IMR-90 (cell line): ENCODE data around the gene RBM39. TPM values are rescaled to one million over a fixed set of nuclear protein-coding genes. Genes with fewer than 3 reads are reported as not detected.

ENCODE experiments used
- ATAC-seq: fragments of 200-7000 bp; cut with Tn5 transposase; 2 replicates; pipeline ENCODE4 v1.9.1; 2020; ENCODE audit warnings: low read depth, mild to moderate bottlenecking, moderate library complexity
- BruUV-seq: library from RNA; stranded (reverse); fragments of 400-500 nt; replicated peaks from 2 replicates; lab custom pipeline; 2021; lab: Mats Ljungman, UMichigan
- CTCF ChIA-PET: fragments of 300-600 bp; formaldehyde crosslinking; extraction: SDS; loops from one replicate; lab custom pipeline; 2021; ENCODE audit warnings: antibody characterized with exemption; lab: Yijun Ruan, JAX
- POLR2A ChIA-PET: fragments of 300-600 bp; sonication (Branson Sonifier 250); formaldehyde crosslinking; loops from one replicate; lab custom pipeline; 2022; ENCODE audit warnings: antibody characterized with exemption; ENCODE audit not compliant: unreplicated experiment; lab: Charles Lee
- DNase-seq: peaks from one replicate; pipeline ENCODE4 v3.0.0; 2013
- H2AFZ ChIP-seq: replicated peaks from 2 replicates; pipeline ENCODE3; 2013; ENCODE audit warnings: low read length, mild to moderate bottlenecking; ENCODE audit not compliant: poor library complexity
- H2AK5ac ChIP-seq: 2 replicates; pipeline ENCODE4 v1.6.1; 2013; ENCODE audit warnings: low read depth, low read length, inconsistent platforms
- H2AK9ac ChIP-seq: replicated peaks from 2 replicates; pipeline ENCODE3; 2013; ENCODE audit warnings: mild to moderate bottlenecking, low read depth, low read length, moderate library complexity; ENCODE audit not compliant: poor library complexity
- H2BK120ac ChIP-seq: 2 replicates; pipeline ENCODE4 v1.6.1; 2013; ENCODE audit warnings: low read depth, low read length, inconsistent platforms
- H2BK15ac ChIP-seq: 3 replicates; pipeline ENCODE4 v1.6.1; 2013; ENCODE audit warnings: low read depth, low read length, inconsistent platforms
- H2BK20ac ChIP-seq: 2 replicates; pipeline ENCODE4 v1.6.1; 2013; ENCODE audit warnings: low read depth, mild to moderate bottlenecking, inconsistent platforms, low read length, moderate library complexity
- H2BK5ac ChIP-seq: 2 replicates; pipeline ENCODE4 v1.6.1; 2013; ENCODE audit warnings: mild to moderate bottlenecking, low read depth, low read length, inconsistent platforms; ENCODE audit not compliant: poor library complexity, severe bottlenecking
- H3K14ac ChIP-seq: replicated peaks from 2 replicates; pipeline ENCODE4 v1.6.1; 2013; ENCODE audit warnings: low read depth, low read length, inconsistent platforms
- H3K18ac ChIP-seq: 2 replicates; pipeline ENCODE4 v1.6.1; 2013; ENCODE audit warnings: low read depth, low read length, control low read depth
- H3K23ac ChIP-seq: 2 replicates; pipeline ENCODE4 v1.6.1; 2013; ENCODE audit warnings: low read depth, low read length, inconsistent platforms
- H3K27ac ChIP-seq: 2 replicates; pipeline ENCODE4 v1.5.1; 2013; ENCODE audit warnings: mild to moderate bottlenecking, control low read depth, low read length; ENCODE audit not compliant: insufficient read depth
- H3K27me3 ChIP-seq: 2 replicates; pipeline ENCODE4 v1.6.1; 2013; ENCODE audit warnings: low read length; ENCODE audit not compliant: control insufficient read depth, insufficient read depth
- H3K36me3 ChIP-seq: 2 replicates; pipeline ENCODE4 v1.6.1; 2013; ENCODE audit warnings: low read length, mixed read lengths; ENCODE audit not compliant: control insufficient read depth, insufficient read depth
- H3K4ac ChIP-seq: 2 replicates; pipeline ENCODE4 v1.6.1; 2013; ENCODE audit warnings: low read depth, low read length, inconsistent platforms
- H3K4me1 ChIP-seq: 2 replicates; pipeline ENCODE4 v1.6.1; 2013; ENCODE audit warnings: low read length, mixed read lengths; ENCODE audit not compliant: control insufficient read depth, insufficient read depth
- H3K4me2 ChIP-seq: 2 replicates; pipeline ENCODE4 v1.6.1; 2013; ENCODE audit warnings: low read depth, mild to moderate bottlenecking, control low read depth, low read length, moderate library complexity
- H3K4me3 ChIP-seq: 2 replicates; pipeline ENCODE4 v1.5.1; 2013; ENCODE audit warnings: low read depth, mild to moderate bottlenecking, control low read depth, low read length, moderate library complexity; ENCODE audit not compliant: insufficient read depth
- H3K56ac ChIP-seq: 2 replicates; pipeline ENCODE4 v1.6.1; 2013; ENCODE audit warnings: low read length, inconsistent platforms; ENCODE audit not compliant: insufficient read depth; ENCODE audit errors: extremely low read depth
- H3K79me1 ChIP-seq, 2 experiments: 2 replicates each; pipeline ENCODE4 v1.6.1; 2013; ENCODE audit warnings: low read length in 2 of 2, inconsistent platforms in 1 of 2, low read depth in 1 of 2
- H3K9ac ChIP-seq: 2 replicates; pipeline ENCODE4 v1.6.1; 2013; ENCODE audit warnings: low read depth, low read length, control low read depth
- H3K9me1 ChIP-seq: 2 replicates; pipeline ENCODE4 v1.6.1; 2013; ENCODE audit warnings: low read length, inconsistent platforms; ENCODE audit not compliant: insufficient read depth
- H3K9me3 ChIP-seq: 2 replicates; pipeline ENCODE4 v1.6.1; 2013; ENCODE audit warnings: low read length; ENCODE audit not compliant: control insufficient read depth, insufficient read depth
- H4K20me1 ChIP-seq: 2 replicates; pipeline ENCODE4 v1.6.1; 2013; ENCODE audit warnings: low read length, inconsistent platforms; ENCODE audit not compliant: insufficient read depth
- H4K5ac ChIP-seq: 2 replicates; pipeline ENCODE4 v1.6.1; 2013; ENCODE audit warnings: mild to moderate bottlenecking, low read depth, low read length, control low read depth
- H4K8ac ChIP-seq, 2 experiments: 2 replicates each; pipeline ENCODE4 v1.6.1; 2013; ENCODE audit warnings: low read depth in 2 of 2, low read length in 2 of 2, control low read depth in 1 of 2, inconsistent platforms in 1 of 2
- H4K91ac ChIP-seq: 2 replicates; pipeline ENCODE4 v1.6.1; 2013; ENCODE audit warnings: low read depth, low read length, inconsistent platforms; ENCODE audit not compliant: insufficient read depth
- BHLHE40 ChIP-seq: fragments of 150-350 bp; IDR thresholded peaks from 2 replicates; pipeline ENCODE4 v1.6.1; 2016; ENCODE audit warnings: mild to moderate bottlenecking, low read depth, low read length
- CEBPB ChIP-seq: IDR thresholded peaks from 2 replicates; pipeline ENCODE4 v1.6.1; 2012; ENCODE audit warnings: low read depth, low read length, improper control_type of control experiment
- CHD1 ChIP-seq: IDR thresholded peaks from 2 replicates; pipeline ENCODE4 v1.6.1; 2012; ENCODE audit warnings: low read depth, low read length, improper control_type of control experiment
- CTCF ChIP-seq: conservative IDR thresholded peaks from 2 replicates; pipeline ENCODE4 v1.5.1; 2012; ENCODE audit warnings: mild to moderate bottlenecking, low read depth, low read length, improper control_type of control experiment
- FOS ChIP-seq: fragments of 150-350 bp; IDR thresholded peaks from 2 replicates; pipeline ENCODE4 v1.6.1; 2016; ENCODE audit warnings: low read depth, low read length
- MAFK ChIP-seq: IDR thresholded peaks from 2 replicates; pipeline ENCODE4 v1.6.1; 2012; ENCODE audit warnings: low read depth, low read length, improper control_type of control experiment
- MAZ ChIP-seq: IDR thresholded peaks from 2 replicates; pipeline ENCODE4 v1.6.1; 2012; ENCODE audit warnings: low read depth, mild to moderate bottlenecking, low read length, improper control_type of control experiment, moderate library complexity, borderline replicate concordance
- MXI1 ChIP-seq: IDR thresholded peaks from 2 replicates; pipeline ENCODE4 v1.6.1; 2012; ENCODE audit warnings: low read depth, mild to moderate bottlenecking, low read length, moderate library complexity, borderline replicate concordance
- NFE2L2 ChIP-seq: fragments of 150-350 bp; IDR thresholded peaks from 2 replicates; pipeline ENCODE4 v1.6.1; 2016; ENCODE audit warnings: low read depth, mild to moderate bottlenecking, low read length
- POLR2A ChIP-seq: IDR thresholded peaks from 2 replicates; pipeline ENCODE4 v1.6.1; 2012; ENCODE audit warnings: mild to moderate bottlenecking, low read depth, low read length
- RAD21 ChIP-seq: IDR thresholded peaks from 2 replicates; pipeline ENCODE4 v1.6.1; 2012; ENCODE audit warnings: low read length, improper control_type of control experiment
- RCOR1 ChIP-seq: IDR thresholded peaks from 2 replicates; pipeline ENCODE4 v1.6.1; 2012; ENCODE audit warnings: mild to moderate bottlenecking, low read length, improper control_type of control experiment; ENCODE audit not compliant: insufficient replicate concordance
- RFX5 ChIP-seq: IDR thresholded peaks from 2 replicates; pipeline ENCODE4 v1.8.0; 2012; ENCODE audit warnings: low read depth, mild to moderate bottlenecking, low read length, moderate library complexity
- SMC3 ChIP-seq: fragments of 150-350 bp; IDR thresholded peaks from 2 replicates; pipeline ENCODE4 v1.6.1; 2016; ENCODE audit warnings: low read depth, mild to moderate bottlenecking, antibody characterized with exemption, low read length, moderate library complexity
- WGBS, 2 experiments: methylation state at CpG; one replicate each; pipeline versions ENCODE4 v1.1.5 to v1.1.7; 2013; ENCODE audit warnings: missing lambda C conversion rate in 2 of 2; ENCODE audit not compliant: insufficient read length in 1 of 2; ENCODE audit errors: extremely low coverage in 2 of 2; 5-methylcytosine and 5-hydroxymethylcytosine counted together
- dilution Hi-C: fragments of 300-500 bp; cut with HindIII; formaldehyde crosslinking; loops from one replicate; pipeline ENCODE4 v1.14.3; 2018; ENCODE audit warnings: low sequenced_read_pairs; ENCODE audit not compliant: unreplicated experiment
- in situ Hi-C: fragments of 300-500 bp; cut with MboI; formaldehyde crosslinking; loops from 3 replicates; pipeline ENCODE4 v1.14.3; 2019; ENCODE audit warnings: low sequenced_read_pairs, inconsistent platforms, mixed read lengths
- intact Hi-C: fragments of 100-400 bp; cut with micrococcal nuclease; formaldehyde crosslinking; loops from 2 replicates; pipeline ENCODE4 v1.10.0; 2022
- polyA plus RNA-seq, 3 experiments: library from polyadenylated mRNA; depleted of rRNA; stranded (reverse); fragments of >200 nt; gene quantifications; 2 replicates each; pipeline ENCODE4 v1.2.3, GENCODE V29; 2012; ENCODE audit warnings: low replicate concordance in 1 of 3
- total RNA-seq: library from RNA; depleted of rRNA; stranded (reverse); fragments of >200 nt; gene quantifications from 2 replicates; pipeline ENCODE4 v1.2.3, GENCODE V29; 2012
- TF ChIP-seq, protein P1 (sequence below): fragments of 150-350 bp; IDR thresholded peaks from 2 replicates; pipeline ENCODE4 v1.6.1; 2016; ENCODE audit warnings: low read depth, mild to moderate bottlenecking, low read length, moderate library complexity, borderline replicate concordance
- TF ChIP-seq, protein P2 (sequence below): fragments of 150-350 bp; IDR thresholded peaks from 2 replicates; pipeline ENCODE4 v1.6.1; 2017; ENCODE audit warnings: mild to moderate bottlenecking, antibody characterized with exemption, low read length, low read depth

The RBM39 gene
- total and polyA plus RNA-seq, 2 of the 4 experiments (the other 2 are of a cell fraction) = 106 to 166 TPM

DNA sequence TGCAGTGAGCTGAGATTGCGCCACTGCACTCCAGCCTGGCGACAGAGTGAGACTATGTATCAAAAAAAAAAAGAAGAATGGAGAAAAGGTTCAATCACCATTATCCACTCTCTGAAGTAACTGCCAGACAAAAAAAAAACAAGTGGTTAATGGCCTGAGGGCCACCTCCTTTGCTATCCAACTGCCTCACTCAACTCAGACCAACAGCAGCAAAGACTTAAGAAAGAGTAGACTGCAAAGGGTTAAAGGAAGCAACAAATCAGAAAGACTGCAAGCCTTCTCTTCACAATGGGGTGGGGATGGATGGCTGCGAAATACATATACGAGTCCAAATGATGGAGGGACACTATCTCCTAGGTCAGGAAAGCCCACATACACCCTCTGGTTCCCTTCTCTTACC lies 46.1 kb downstream of the RBM39 start:
- no peak for ATAC-seq
- H3K18ac ChIP-seq = no peak overlapping the region
- intact Hi-C loops = loop anchor here (5.0 kb wide), 1 partner anchor 256 kb away; the partner anchor contains the start of gene SCAND1
- BruUV-seq = no TSS peak
- POLR2A ChIA-PET = no interaction called here
- CTCF ChIA-PET = no interaction called here
- H4K5ac ChIP-seq = no peak overlapping the region
- H3K27ac ChIP-seq = no peak overlapping the region
- no peaks in the 10 kb centered on the region for H4K20me1 ChIP-seq
- no peak overlapping the region for H2BK5ac ChIP-seq
- H3K9me3 ChIP-seq = no peaks in the 10 kb centered on the region
- in situ Hi-C loops = no loop called here
- no peak overlapping the region for H4K91ac ChIP-seq
- H2BK120ac ChIP-seq = no peak overlapping the region
- H3K27me3 ChIP-seq = no peaks in the 10 kb centered on the region
- no peak overlapping the region for H2BK15ac ChIP-seq
- H3K56ac ChIP-seq = no peak overlapping the region
- no peak overlapping the region for H2AK5ac ChIP-seq
- H3K79me1 ChIP-seq = peaks cover 26 to 48% of the 10 kb centered on the region in 2 experiments
- H3K9me1 ChIP-seq = peaks cover 11% of the 10 kb centered on the region
- H3K36me3 ChIP-seq = peaks cover 15% of the 10 kb centered on the region
- dilution Hi-C loops = no loop called here
- no peak overlapping the region for H3K4me3 ChIP-seq
- no peak overlapping the region for H2BK20ac ChIP-seq
- H3K4me2 ChIP-seq = no peak overlapping the region
- H4K8ac ChIP-seq = no peak overlapping the region
- H2AFZ ChIP-seq = no peak overlapping the region
- no CpG with 5 or more reads among the region's 4 CpGs for WGBS, 2 experiments
- H3K4me1 ChIP-seq = peaks cover 5% of the 10 kb centered on the region
- no peak overlapping the region for H2AK9ac ChIP-seq
- no peak overlapping the region for H3K9ac ChIP-seq
- H3K14ac ChIP-seq = no peak overlapping the region
- TF ChIP-seq POLR2A = no peak
- no peak for TF ChIP-seq MAZ
- TF ChIP-seq RAD21 = no peak
- TF ChIP-seq MXI1 = no peak
- no peak for TF ChIP-seq SMC3
- no peak for TF ChIP-seq RCOR1
- TF ChIP-seq MAFK = no peak
- no peak for TF ChIP-seq CHD1
- no peak for TF ChIP-seq CEBPB
- TF ChIP-seq, protein P1, sequence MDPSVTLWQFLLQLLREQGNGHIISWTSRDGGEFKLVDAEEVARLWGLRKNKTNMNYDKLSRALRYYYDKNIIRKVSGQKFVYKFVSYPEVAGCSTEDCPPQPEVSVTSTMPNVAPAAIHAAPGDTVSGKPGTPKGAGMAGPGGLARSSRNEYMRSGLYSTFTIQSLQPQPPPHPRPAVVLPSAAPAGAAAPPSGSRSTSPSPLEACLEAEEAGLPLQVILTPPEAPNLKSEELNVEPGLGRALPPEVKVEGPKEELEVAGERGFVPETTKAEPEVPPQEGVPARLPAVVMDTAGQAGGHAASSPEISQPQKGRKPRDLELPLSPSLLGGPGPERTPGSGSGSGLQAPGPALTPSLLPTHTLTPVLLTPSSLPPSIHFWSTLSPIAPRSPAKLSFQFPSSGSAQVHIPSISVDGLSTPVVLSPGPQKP = no peak
- TF ChIP-seq CTCF = no peak
- TF ChIP-seq FOS = no peak
- no peak for TF ChIP-seq RFX5
- TF ChIP-seq NFE2L2 = no peak
- no peak for TF ChIP-seq BHLHE40
- TF ChIP-seq, protein P2, sequence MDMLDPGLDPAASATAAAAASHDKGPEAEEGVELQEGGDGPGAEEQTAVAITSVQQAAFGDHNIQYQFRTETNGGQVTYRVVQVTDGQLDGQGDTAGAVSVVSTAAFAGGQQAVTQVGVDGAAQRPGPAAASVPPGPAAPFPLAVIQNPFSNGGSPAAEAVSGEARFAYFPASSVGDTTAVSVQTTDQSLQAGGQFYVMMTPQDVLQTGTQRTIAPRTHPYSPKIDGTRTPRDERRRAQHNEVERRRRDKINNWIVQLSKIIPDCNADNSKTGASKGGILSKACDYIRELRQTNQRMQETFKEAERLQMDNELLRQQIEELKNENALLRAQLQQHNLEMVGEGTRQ = no peak
- H3K23ac ChIP-seq = no peak overlapping the region
- DNase-seq = no peak
- H3K4ac ChIP-seq = no peak overlapping the region
